HUES6 (cell line): ENCODE measurements around the gene TMEM123.
"Not testable (repeated sequence)": the region's sequence is repeated elsewhere in the genome, so short reads cannot be mapped to it uniquely, and the experiment has no call there.

ENCODE experiments used
- H3K27ac ChIP-seq: 2 replicates; pipeline ENCODE4 v1.7.0; 2013; ENCODE audit warnings: low read depth, mild to moderate bottlenecking, low read length, inconsistent platforms
- H3K27me3 ChIP-seq: 2 replicates; pipeline ENCODE4 v1.6.1; 2013; ENCODE audit warnings: low read length; ENCODE audit not compliant: control insufficient read depth, insufficient read depth
- H3K36me3 ChIP-seq: 2 replicates; pipeline ENCODE4 v1.6.1; 2013; ENCODE audit warnings: low read length; ENCODE audit not compliant: control insufficient read depth, insufficient read depth
- H3K4me1 ChIP-seq: 2 replicates; pipeline ENCODE4 v1.6.1; 2013; ENCODE audit warnings: low read length; ENCODE audit not compliant: control insufficient read depth, insufficient read depth
- H3K4me3 ChIP-seq: 2 replicates; pipeline ENCODE4 v1.5.1; 2013; ENCODE audit warnings: low read depth, low read length
- H3K9ac ChIP-seq: one replicate; pipeline ENCODE4 v1.6.1; 2013; ENCODE audit warnings: mild to moderate bottlenecking, low read length
- H3K9me3 ChIP-seq: 2 replicates; pipeline ENCODE4 v1.6.1; 2013; ENCODE audit warnings: low read depth, low read length; ENCODE audit not compliant: control insufficient read depth, insufficient read depth

Gene TMEM123

GRCh38 chr11:102447941-102448868 lies 4.4 kb downstream of the TMEM123 start:
- peaks cover 21% of the 10 kb centered on the region for H3K4me1 ChIP-seq
- H3K27me3 ChIP-seq = no peaks in the 10 kb centered on the region; the same call in 1 of the 2 replicates
- H3K36me3 ChIP-seq = peaks cover 32% of the 10 kb centered on the region
- H3K27ac ChIP-seq = no peak overlapping the region
- no peaks in the 10 kb centered on the region for H3K9me3 ChIP-seq
- no peak overlapping the region for H3K9ac ChIP-seq
- H3K4me3 ChIP-seq = no peak overlapping the region

GRCh38 chr11:102447193-102447592 lies 5.4 kb downstream of the TMEM123 start:
- Histone ChIP-seq H3K27me3 (no peaks in the 10 kb centered on the region; the same call in 1 of the 2 replicates), H3K36me3 (peaks cover 32% of the 10 kb centered on the region), H3K9ac (no peak overlapping the region), H3K4me1 (peaks cover 20% of the 10 kb centered on the region), H3K9me3 (no peaks in the 10 kb centered on the region), H3K4me3 (no peak overlapping the region), H3K27ac (no peak overlapping the region)

DNA sequence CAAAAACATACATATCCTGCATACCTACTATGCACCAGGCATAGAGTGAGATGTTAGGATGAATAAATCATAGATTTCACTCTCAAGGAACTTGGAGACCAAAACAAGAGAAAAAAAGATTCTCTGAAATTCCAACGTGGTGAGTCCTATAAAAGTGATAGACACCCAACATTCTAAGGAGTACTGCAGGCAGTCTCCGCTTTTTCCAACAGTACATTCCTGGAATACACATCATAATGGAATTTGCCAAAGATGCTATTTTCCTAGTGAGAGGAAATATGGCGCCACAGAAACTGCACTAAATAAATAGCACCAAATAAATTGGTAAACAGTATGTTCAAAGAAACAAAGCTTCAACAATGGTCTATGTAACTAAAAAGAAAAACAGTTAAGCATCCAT lies 6.0 kb downstream of the TMEM123 start:
- Histone ChIP-seq H3K27ac (no peak overlapping the region), H3K9me3 (no peaks in the 10 kb centered on the region), H3K27me3 (no peaks in the 10 kb centered on the region; the same call in 1 of the 2 replicates), H3K4me3 (no peak overlapping the region), H3K9ac (no peak overlapping the region), H3K4me1 (peaks cover 20% of the 10 kb centered on the region), H3K36me3 (peaks cover 32% of the 10 kb centered on the region)

DNA sequence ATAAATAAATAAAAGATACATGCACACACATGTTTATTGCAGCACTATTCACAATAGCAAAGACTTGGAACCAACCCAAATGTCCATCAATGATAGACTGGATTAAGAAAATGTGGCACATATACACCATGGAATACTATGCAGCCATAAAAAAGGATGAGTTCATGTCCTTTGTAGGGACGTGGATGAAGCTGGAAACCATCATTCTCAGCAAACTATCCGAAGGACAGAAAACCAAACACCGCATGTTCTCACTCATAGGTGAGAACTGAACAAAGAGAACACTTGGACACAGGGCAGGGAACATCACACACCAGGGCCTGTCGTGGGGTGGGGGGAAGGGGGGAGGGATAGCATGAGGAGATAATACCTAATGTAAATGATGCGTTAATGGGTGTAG lies 7.9 kb downstream of the TMEM123 start:
- H3K27me3 ChIP-seq, H3K4me3 ChIP-seq, H3K27ac ChIP-seq, H3K9me3 ChIP-seq, H3K9ac ChIP-seq, H3K4me1 ChIP-seq: not testable (repeated sequence)
- H3K36me3 ChIP-seq = peaks cover 32% of the 10 kb centered on the region

DNA sequence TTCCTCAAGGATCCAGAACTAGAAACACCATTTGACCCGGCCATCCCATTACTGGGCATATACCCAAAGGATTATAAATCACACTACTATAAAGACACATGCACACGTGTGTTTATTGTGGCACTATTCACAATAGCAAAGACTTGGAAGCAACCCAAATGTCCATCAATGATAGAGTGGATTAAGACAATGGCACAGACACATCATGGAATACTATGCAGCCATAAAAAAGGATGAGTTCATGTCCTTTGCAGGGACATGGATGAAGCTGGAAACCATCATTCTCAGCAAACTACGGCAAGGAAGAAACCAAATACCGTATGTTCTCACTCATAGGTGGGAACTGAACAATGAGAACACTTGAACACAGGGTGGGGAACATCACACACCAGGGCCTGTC lies 8.4 kb downstream of the TMEM123 start:
- H3K27ac ChIP-seq, H3K4me1 ChIP-seq, H3K27me3 ChIP-seq, H3K9ac ChIP-seq, H3K4me3 ChIP-seq, H3K9me3 ChIP-seq: not testable (repeated sequence)
- peaks cover 32% of the 10 kb centered on the region for H3K36me3 ChIP-seq

DNA sequence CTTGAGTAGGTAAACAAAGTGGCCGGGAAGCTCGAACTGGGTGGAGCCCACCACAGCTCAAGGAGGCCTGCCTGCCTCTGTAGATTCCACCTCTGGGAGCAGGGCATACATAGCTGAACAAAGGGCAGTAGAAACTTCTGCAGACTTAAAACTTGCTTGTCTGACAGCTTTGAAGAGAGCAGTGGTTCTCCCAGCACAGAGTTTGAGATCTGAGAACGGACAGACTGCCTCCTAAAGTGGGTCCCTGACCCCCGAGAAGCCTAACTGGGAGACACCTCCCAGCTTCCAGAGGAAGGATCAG lies 13.6 kb downstream of the TMEM123 start:
- H3K9ac ChIP-seq, H3K27ac ChIP-seq, H3K4me1 ChIP-seq, H3K4me3 ChIP-seq, H3K27me3 ChIP-seq: not testable (repeated sequence)
- H3K9me3 ChIP-seq = peaks cover 17% of the 10 kb centered on the region; the same call in 1 of the 2 replicates
- peaks cover 35% of the 10 kb centered on the region for H3K36me3 ChIP-seq

- peaks cover 20% of the 10 kb centered on the region for H3K9me3 ChIP-seq
- H3K27me3 ChIP-seq = no peaks in the 10 kb centered on the region
- H3K4me1 ChIP-seq = peaks cover 4% of the 10 kb centered on the region
- no peak overlapping the region for H3K9ac ChIP-seq
- no peak overlapping the region for H3K4me3 ChIP-seq
- H3K36me3 ChIP-seq = peaks cover 35% of the 10 kb centered on the region
- no peak overlapping the region for H3K27ac ChIP-seq
Observed at GRCh38 chr11:102438311-102439062, 14.1 kb downstream of the TMEM123 start.

DNA sequence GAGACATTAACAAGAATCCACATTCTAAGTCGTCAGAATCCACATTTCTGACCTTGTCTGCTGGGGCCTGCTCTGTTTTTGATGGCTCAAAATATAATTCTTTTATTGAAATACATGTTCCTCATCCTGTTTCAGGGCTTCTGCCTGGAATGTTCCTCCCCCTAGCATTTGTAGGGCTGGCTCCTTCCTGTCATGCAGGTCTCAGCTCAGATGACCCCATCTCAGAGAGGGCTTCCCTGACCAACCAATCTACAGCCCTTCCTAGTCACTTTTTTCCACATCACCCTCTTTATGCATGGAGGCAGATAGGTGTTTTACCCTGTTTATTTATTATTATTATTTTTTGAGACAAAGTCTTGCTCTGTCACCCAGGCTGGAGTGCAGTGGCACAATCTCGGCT lies 14.8 kb downstream of the TMEM123 start:
- Histone ChIP-seq H3K27me3 (no peaks in the 10 kb centered on the region), H3K4me1 (peaks cover 4% of the 10 kb centered on the region), H3K9ac (no peak overlapping the region), H3K36me3 (peaks cover 41% of the 10 kb centered on the region), H3K9me3 (peaks cover 27% of the 10 kb centered on the region), H3K4me3 (no peak overlapping the region), H3K27ac (no peak overlapping the region)

DNA sequence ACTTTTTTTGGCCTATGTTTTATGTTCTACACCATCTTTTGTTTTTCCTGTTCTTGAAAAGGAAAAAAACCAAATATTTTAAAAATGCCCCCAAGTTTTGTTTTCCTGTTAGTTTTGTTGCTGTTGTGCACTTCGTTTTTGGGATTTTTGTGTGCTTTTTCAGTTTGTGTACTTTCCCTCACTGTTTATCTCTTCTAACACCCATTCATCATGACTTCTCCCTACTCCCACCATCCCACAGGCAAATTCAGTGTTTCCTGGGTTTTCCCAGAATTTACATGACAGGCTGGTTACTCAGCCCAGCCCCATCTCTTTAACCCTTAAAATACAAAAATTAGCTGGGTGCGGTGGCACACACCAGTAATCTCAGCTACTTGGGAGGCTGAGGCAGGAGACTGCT lies 15.6 kb downstream of the TMEM123 start:
- H3K9ac ChIP-seq = no peak overlapping the region
- peaks cover 34% of the 10 kb centered on the region for H3K9me3 ChIP-seq
- peaks cover 4% of the 10 kb centered on the region for H3K4me1 ChIP-seq
- peaks cover 41% of the 10 kb centered on the region for H3K36me3 ChIP-seq
- no peak overlapping the region for H3K4me3 ChIP-seq
- no peaks in the 10 kb centered on the region for H3K27me3 ChIP-seq
- no peak overlapping the region for H3K27ac ChIP-seq

DNA sequence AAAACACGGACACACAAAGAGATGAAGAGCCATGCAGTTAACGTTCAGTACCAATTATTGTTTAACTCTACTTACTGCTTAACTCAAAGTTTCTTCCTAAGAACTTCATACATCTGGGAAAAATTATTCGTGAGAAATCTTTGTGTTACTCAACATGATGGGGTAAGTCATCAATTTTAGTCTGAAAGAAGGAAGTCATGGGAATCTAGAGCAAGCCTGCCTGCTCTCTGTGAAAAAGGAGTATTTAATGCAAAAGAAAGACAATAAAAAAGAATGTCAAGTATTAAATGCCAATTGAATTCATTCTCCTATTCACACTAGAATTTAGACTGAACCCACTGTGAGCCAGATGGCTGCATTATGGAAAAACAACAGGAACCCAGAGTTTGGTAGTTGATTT lies 16.0 kb downstream of the TMEM123 start:
- H3K27ac ChIP-seq = no peak overlapping the region
- no peak overlapping the region for H3K9ac ChIP-seq
- H3K9me3 ChIP-seq = peaks cover 39% of the 10 kb centered on the region
- H3K4me1 ChIP-seq = peaks cover 4% of the 10 kb centered on the region
- no peaks in the 10 kb centered on the region for H3K27me3 ChIP-seq
- no peak overlapping the region for H3K4me3 ChIP-seq
- H3K36me3 ChIP-seq = peaks cover 41% of the 10 kb centered on the region

- H3K27me3 ChIP-seq = no peaks in the 10 kb centered on the region
- H3K4me3 ChIP-seq = no peak overlapping the region
- no peak overlapping the region for H3K9ac ChIP-seq
- peaks cover 4% of the 10 kb centered on the region for H3K4me1 ChIP-seq
- peaks cover 41% of the 10 kb centered on the region for H3K36me3 ChIP-seq
- H3K9me3 ChIP-seq = peaks cover 42% of the 10 kb centered on the region
- H3K27ac ChIP-seq = no peak overlapping the region
Observed at GRCh38 chr11:102435688-102436087, 16.9 kb downstream of the TMEM123 start.
